HG02571 (cell line): ENCODE data around the gene ATXN1.
"Not testable (repeated sequence)": the region's sequence is repeated elsewhere in the genome, so short reads cannot be mapped to it uniquely, and the experiment has no call there.

ENCODE experiments used
- ATAC-seq: cut with Tn5 transposase; IDR thresholded peaks from one replicate; pipeline ENCODE4 v1.9.1; 2021; ENCODE audit warnings: mild to moderate bottlenecking, moderate library complexity; ENCODE audit not compliant: unreplicated experiment

Gene ATXN1

DNA sequence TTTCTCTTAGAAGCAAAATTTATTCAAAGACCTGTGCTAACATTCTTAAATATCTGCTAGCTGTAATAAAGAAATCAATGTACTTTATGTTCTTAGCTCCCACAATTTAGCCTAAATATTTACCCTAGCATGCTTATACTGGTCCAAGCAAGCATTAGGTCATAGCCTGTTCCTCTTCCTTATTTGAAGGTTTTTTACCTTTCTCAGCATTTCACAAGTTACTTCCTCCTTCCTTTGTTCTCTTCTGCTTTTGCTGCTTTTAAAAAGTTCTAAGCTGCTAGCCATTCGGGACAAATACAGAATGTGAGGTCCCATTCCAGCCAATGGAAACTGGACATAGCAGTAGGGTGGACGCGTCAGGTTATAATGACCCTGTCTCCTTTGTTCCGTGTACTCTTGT, 354.7 kb downstream of the ATXN1 start:
- ATAC-seq, result not testable (repeated sequence)

- no peak for ATAC-seq
Measured at GRCh38 chr6:16405375-16405774, 355.9 kb downstream of the ATXN1 start.

DNA sequence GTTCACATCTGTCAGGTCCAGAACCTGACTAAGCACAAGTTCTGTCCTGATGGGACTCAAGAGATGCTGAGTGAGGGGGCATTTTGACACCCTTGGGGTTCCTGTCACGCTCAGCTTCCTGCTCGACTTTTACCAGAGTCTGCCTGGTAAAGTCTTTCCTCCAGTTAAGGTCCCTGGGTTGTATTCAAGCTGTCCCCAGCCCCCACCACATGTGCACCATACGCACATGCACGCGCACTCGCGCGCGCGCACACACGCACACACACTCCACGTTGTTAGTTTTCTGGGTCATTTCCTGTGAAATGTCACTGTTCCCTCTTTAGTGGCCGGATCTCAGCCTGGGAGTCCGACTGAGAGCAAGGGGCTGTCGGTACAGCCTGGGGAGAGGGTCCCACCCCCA, 356.8 kb downstream of the ATXN1 start:
- ATAC-seq, result no peak

- no peak for ATAC-seq
Measured at GRCh38 chr6:16403831-16404230, 357.4 kb downstream of the ATXN1 start.

DNA sequence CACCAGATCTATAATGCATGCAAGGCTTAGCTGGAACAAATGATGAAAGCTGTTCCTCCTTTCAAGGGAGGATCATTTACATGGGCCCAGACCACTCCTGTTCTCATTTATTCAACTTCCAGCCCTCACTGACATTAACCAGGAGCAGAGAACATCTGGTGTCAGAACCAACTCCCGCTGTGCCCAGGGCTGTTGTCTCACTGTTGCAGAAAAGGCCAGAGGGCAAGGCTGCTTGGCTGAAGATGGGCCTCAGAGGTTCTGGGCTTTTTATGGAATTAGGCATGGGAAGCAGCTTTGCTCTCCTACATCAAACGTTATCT, 358.7 kb downstream of the ATXN1 start:
- ATAC-seq, result no peak

DNA sequence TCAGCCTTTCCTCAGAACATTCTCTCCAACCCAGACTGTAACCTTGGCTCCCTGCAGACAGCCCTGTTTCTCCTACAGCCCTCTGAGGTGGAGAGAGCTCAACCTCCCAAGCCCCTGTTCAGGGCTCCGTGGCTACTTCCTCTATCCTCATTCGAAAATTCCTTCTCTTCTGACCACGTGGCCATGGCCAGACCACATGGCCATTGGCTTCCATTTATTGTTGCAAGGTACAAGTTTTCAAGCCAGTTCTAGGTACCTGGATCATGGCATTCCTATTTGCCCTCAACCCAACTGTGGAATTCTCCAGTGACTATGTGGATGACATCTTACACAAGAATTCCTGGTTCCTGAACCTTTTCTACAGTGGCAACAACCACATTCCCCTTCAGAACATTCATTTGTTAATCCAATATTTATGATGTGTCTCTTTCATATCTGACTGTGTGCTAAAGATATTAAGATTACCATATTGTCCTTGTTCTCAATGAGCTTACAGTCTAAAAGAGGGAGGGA, 361.0 kb downstream of the ATXN1 start:
- ATAC-seq, result no peak

- no peak for ATAC-seq
Measured at GRCh38 chr6:16399695-16400094, 361.6 kb downstream of the ATXN1 start.

- no peak for ATAC-seq
Measured at GRCh38 chr6:16399158-16399557, 362.1 kb downstream of the ATXN1 start.

DNA sequence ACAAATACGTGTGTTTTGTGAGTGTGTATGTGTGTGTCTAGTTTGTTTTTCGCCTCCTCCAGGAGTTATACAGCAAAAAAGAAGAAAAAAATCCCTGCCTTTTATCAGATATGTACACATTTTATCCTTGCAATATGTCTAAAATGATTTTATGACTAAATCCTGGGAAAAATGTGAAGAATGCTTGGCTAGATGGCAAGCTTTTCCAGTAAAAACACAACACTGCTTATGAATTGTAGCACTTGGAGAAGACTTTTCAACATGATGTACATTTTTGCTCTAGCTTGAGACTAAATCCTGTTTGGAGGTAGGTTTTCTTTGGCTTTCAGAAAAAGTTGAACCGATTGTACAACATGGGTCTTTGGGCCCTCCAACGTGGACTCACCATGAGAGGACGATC, 362.7 kb downstream of the ATXN1 start:
- ATAC-seq, result no peak

DNA sequence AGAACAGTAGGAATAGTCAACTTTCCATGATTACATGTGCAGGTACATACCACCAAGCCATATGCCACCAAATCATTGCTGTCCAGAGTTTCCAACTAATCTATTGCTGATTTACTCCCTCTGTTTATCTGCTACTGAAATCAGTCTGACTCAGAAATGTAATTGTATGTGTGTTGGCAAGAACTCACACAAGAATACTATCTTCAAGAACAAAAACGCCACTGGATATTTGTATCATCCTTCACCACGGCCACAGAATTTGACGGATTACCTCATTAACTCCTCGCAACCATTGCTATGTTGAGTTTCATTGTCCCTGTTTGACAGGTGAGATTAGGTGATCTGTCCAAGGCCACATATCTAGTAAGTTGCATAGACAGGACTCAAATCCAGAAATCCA, 363.6 kb downstream of the ATXN1 start:
- no peak for ATAC-seq

GRCh38 chr6:16396497-16397319, 364.6 kb downstream of the ATXN1 start:
- no peak for ATAC-seq

- no peak for ATAC-seq
Measured at GRCh38 chr6:16394632-16395031, 366.6 kb downstream of the ATXN1 start.

GRCh38 chr6:16393326-16393725, 367.9 kb downstream of the ATXN1 start:
- no peak for ATAC-seq

DNA sequence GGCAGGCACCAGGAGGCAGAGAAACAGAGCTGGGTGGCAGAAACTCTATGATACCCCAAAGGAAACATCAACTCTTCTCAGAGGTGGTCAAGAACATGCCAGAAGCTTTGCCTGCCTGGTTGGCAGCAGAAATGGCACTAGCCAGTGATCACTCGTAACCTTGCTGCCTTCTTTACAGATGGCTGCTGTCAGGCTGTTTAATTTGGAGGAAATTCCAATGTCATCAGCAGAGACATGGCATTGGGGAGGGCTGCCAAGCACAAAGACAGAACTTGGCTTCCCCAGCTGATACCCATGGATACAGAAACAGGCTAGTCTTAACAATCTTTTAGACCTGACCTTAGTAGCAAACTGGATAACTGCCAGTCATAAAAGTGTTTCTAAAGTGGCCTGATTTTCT, 369.2 kb downstream of the ATXN1 start:
- no peak for ATAC-seq

- no peak for ATAC-seq
Measured at GRCh38 chr6:16391451-16391912, 369.8 kb downstream of the ATXN1 start.

GRCh38 chr6:16390909-16391450, 370.3 kb downstream of the ATXN1 start:
- ATAC-seq, result not testable (repeated sequence)

GRCh38 chr6:16389642-16390041, 371.6 kb downstream of the ATXN1 start:
- no peak for ATAC-seq

GRCh38 chr6:16388488-16388887, 372.8 kb downstream of the ATXN1 start:
- ATAC-seq, result no peak

DNA sequence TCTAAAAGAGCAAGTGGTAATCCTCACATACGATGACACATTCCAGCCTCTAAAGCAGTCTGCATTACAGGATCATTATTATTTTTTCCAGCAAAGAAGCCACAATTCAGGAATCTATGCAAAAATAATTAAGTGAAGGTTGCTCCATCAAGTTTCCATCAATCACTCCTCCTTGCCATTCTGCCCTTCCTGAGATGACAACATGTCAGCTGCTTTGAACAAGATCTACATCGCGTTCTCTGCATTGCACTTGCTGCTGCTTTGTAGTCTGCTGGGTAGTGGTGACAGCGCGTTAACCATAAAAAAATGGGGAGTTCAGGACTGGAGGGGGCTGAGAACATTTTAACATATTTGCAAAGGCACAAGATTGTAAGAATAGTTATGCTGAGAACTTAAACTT, 375.2 kb downstream of the ATXN1 start:
- no peak for ATAC-seq

DNA sequence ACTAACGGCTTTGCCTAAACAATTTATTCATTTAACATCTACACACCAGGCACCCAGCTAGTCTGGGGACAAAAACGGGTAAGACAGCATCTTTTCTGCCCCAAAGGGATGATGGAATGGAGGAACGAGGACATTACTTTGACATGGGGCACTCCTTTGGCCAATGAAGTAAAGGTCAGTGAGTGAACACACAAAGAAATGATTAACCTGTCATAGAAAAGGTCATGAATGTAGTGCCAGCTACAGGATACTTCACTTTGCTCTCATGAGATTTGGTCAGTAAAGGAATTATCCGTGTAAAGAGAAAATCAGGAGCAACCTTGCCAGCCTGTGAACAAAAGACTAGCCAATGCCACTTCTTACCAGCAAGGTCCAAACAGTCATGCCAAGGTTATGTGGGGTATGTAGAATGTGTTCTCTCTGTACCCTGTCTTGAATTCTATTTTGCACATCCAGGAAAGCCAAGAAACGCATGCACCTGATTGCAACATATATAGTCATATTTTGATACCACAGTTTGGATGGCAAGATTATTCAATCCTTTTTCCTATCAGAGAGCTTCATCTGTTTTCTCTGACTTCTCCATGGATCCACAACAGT, 377.6 kb downstream of the ATXN1 start:
- no peak for ATAC-seq

GRCh38 chr6:16381968-16382367, 379.3 kb downstream of the ATXN1 start:
- ATAC-seq, result not testable (repeated sequence)

DNA sequence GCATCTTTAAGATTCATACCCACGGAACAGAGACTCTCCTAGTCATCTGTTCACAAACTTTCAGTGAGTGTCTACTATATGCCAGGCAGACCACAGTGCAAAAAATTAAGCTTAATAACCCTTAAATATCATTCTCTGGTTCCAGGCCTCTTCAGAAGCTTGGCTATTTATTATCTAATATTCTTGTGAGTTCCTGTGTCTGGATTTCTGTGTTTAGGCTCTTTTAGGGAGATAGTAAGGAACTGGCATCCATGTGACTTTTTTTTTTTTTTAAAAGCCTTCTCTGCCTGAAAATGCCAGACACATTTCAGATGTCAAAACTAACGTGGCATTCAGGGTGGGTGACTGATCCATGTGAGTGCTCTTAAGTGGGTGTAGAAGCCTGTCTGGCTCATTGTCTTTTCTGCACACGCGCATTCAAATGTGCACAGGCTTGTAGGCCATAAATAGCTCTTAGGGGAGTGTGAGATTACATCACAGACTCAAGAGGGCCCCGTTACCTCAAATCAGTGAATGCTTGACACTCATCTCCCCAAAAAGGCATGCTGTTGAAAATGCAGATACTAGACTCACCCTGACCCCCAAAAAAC, 380.9 kb downstream of the ATXN1 start:
- ATAC-seq, result no peak
